HEK293T (cell line): ENCODE measurements around the gene C2.

Source experiments
- ARNT ChIP-seq: fragments of 450-650 bp; IDR thresholded peaks from 2 replicates; pipeline ENCODE4 v1.6.1; 2017; ENCODE audit warnings: mild to moderate bottlenecking
- BHLHE40 ChIP-seq: fragments of 450-650 bp; IDR thresholded peaks from 2 replicates; pipeline ENCODE4 v1.6.1; 2016; ENCODE audit warnings: mild to moderate bottlenecking, moderate library complexity, borderline replicate concordance
- ELF4 ChIP-seq: fragments of 450-650 bp; IDR thresholded peaks from 2 replicates; pipeline ENCODE4 v1.6.1; 2017; ENCODE audit warnings: antibody characterized with exemption
- FOXK2 ChIP-seq: fragments of 450-650 bp; IDR thresholded peaks from 2 replicates; pipeline ENCODE4 v1.6.1; 2016; ENCODE audit warnings: mild to moderate bottlenecking
- FOXM1 ChIP-seq: fragments of 450-650 bp; IDR thresholded peaks from 2 replicates; pipeline ENCODE4 v1.6.1; 2017; ENCODE audit warnings: mild to moderate bottlenecking, borderline replicate concordance
- HDGF ChIP-seq: fragments of 450-650 bp; IDR thresholded peaks from 2 replicates; pipeline ENCODE4 v1.6.1; 2017; ENCODE audit warnings: antibody characterized with exemption, borderline replicate concordance
- L3MBTL2 ChIP-seq: fragments of 450-650 bp; conservative IDR thresholded peaks from 2 replicates; pipeline ENCODE4 v1.6.1; 2016; ENCODE audit warnings: mild to moderate bottlenecking
- NFRKB ChIP-seq: fragments of 450-650 bp; IDR thresholded peaks from 2 replicates; pipeline ENCODE4 v1.6.1; 2016; ENCODE audit warnings: mild to moderate bottlenecking, moderate library complexity
- SP1 ChIP-seq: fragments of 450-650 bp; IDR thresholded peaks from 2 replicates; pipeline ENCODE4 v1.6.1; 2017
- SUZ12 ChIP-seq: fragments of 450-650 bp; IDR thresholded peaks from 2 replicates; pipeline ENCODE4 v1.6.1; 2016; ENCODE audit warnings: mild to moderate bottlenecking
- TARDBP ChIP-seq: fragments of 450-650 bp; IDR thresholded peaks from 2 replicates; pipeline ENCODE4 v1.6.1; 2016
- ZNF384 ChIP-seq: fragments of 450-650 bp; IDR thresholded peaks from 2 replicates; pipeline ENCODE4 v1.6.1; 2016
- TF ChIP-seq, protein P1 (sequence below): fragments of 450-650 bp; IDR thresholded peaks from 2 replicates; pipeline ENCODE4 v1.6.1; 2016

DNA sequence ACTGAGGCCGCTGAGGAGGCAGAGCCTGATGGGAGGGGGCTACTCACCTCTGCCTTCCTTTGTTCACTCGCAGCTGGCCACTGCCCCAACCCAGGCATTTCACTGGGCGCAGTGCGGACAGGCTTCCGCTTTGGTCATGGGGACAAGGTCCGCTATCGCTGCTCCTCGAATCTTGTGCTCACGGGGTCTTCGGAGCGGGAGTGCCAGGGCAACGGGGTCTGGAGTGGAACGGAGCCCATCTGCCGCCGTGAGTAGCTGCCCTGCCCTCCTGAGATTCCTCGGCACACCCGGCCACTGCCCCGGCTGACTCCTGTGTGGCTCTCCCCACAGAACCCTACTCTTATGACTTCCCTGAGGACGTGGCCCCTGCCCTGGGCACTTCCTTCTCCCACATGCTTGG is 6.0 kb downstream of the C2 start:
- TF ChIP-seq ARNT (no peak), FOXM1 (no peak), SP1 (no peak), TARDBP (no peak), ELF4 (no peak), BHLHE40 (no peak), FOXK2 (no peak), ZNF384 (no peak), L3MBTL2 (no peak), NFRKB (no peak), HDGF (no peak), SUZ12 (no peak)
- TF ChIP-seq, protein P1, sequence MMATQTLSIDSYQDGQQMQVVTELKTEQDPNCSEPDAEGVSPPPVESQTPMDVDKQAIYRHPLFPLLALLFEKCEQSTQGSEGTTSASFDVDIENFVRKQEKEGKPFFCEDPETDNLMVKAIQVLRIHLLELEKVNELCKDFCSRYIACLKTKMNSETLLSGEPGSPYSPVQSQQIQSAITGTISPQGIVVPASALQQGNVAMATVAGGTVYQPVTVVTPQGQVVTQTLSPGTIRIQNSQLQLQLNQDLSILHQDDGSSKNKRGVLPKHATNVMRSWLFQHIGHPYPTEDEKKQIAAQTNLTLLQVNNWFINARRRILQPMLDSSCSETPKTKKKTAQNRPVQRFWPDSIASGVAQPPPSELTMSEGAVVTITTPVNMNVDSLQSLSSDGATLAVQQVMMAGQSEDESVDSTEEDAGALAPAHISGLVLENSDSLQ: no peak
